Glutamatergic neuron (in vitro differentiated cells): ENCODE results near the gene KIF4B. TPM values are rescaled to one million over a fixed set of nuclear protein-coding genes. Genes with fewer than 3 reads are reported as not detected.

Experiments
- DNase-seq: peaks from one replicate; pipeline ENCODE4 v3.0.0; 2022
- H3K27ac Mint-ChIP-seq: one replicate; pipeline ENCODE4 v1.8.0; 2020; ENCODE audit warnings: mild to moderate bottlenecking, mixed read lengths, inconsistent platforms; ENCODE audit not compliant: unreplicated experiment
- H3K27me3 Mint-ChIP-seq: one replicate; pipeline ENCODE4 v1.8.0; 2020; ENCODE audit warnings: mild to moderate bottlenecking, moderate library complexity, mixed read lengths, inconsistent platforms; ENCODE audit not compliant: unreplicated experiment
- H3K36me3 Mint-ChIP-seq: one replicate; pipeline ENCODE4 v1.8.0; 2020; ENCODE audit warnings: mild to moderate bottlenecking, mixed read lengths, inconsistent platforms; ENCODE audit not compliant: unreplicated experiment
- H3K4me1 Mint-ChIP-seq: one replicate; pipeline ENCODE4 v1.8.0; 2020; ENCODE audit warnings: mild to moderate bottlenecking, low read depth, mixed read lengths, inconsistent platforms; ENCODE audit not compliant: unreplicated experiment
- H3K4me3 Mint-ChIP-seq: one replicate; pipeline ENCODE4 v1.8.0; 2020; ENCODE audit warnings: mild to moderate bottlenecking, mixed read lengths, inconsistent platforms; ENCODE audit not compliant: unreplicated experiment
- H3K9me3 Mint-ChIP-seq: one replicate; pipeline ENCODE4 v1.8.0; 2020; ENCODE audit warnings: mild to moderate bottlenecking, moderate library complexity, mixed read lengths, inconsistent platforms; ENCODE audit not compliant: unreplicated experiment
- total RNA-seq: library from RNA; stranded (reverse); fragmentation: NEBNext Ultra II Directional; extraction: Animal tissue kit (Norgen Biotek cat#: 25700); gene quantifications from one replicate; pipeline ENCODE4 v1.2.1, GENCODE V29; 2021; ENCODE audit not compliant: unreplicated experiment
- TF ChIP-seq, protein P1 (sequence below): fragments of 200-600 bp; sonication (generic); IDR thresholded peaks from one replicate; pipeline ENCODE4 v1.5.0; 2021; ENCODE audit not compliant: partially characterized antibody, unreplicated experiment

Gene KIF4B
- total RNA-seq, 1 donor from 2014 or later = not detected

DNA sequence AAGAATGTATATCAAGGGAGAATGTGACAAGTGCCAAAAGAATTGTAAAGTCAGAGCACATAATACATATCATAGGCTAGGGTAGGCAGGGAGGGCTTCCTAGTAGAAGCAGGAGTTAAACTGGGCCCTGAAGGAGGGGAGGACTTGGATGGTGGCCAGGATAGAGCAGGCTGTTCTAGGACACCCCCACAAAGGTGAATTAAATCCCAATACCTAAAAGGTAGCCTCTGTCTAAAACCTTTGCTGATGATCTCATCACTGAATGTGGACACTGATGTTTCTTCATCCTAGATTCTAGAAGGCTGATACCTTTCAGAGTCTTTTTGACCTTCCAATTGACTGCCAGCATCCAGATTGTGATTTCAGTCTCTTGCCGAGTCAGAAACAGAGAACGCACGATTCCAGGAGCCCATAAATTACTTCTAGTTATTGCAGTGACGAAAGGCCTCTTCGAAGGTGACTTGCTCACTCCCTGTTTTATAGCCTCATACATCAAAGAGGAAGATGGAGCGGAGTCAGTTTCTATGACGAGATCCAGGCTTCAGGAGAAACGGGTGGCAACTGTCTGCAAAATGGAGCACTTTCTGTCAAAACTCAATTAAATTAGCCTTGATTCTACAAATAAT is 43.2 kb downstream of the KIF4B start:
- TF ChIP-seq, protein P1, sequence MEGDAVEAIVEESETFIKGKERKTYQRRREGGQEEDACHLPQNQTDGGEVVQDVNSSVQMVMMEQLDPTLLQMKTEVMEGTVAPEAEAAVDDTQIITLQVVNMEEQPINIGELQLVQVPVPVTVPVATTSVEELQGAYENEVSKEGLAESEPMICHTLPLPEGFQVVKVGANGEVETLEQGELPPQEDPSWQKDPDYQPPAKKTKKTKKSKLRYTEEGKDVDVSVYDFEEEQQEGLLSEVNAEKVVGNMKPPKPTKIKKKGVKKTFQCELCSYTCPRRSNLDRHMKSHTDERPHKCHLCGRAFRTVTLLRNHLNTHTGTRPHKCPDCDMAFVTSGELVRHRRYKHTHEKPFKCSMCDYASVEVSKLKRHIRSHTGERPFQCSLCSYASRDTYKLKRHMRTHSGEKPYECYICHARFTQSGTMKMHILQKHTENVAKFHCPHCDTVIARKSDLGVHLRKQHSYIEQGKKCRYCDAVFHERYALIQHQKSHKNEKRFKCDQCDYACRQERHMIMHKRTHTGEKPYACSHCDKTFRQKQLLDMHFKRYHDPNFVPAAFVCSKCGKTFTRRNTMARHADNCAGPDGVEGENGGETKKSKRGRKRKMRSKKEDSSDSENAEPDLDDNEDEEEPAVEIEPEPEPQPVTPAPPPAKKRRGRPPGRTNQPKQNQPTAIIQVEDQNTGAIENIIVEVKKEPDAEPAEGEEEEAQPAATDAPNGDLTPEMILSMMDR = no peak
- Mint-ChIP-seq H3K27ac (no peak overlapping the region), H3K9me3 (peaks cover 3% of the 10 kb centered on the region), H3K36me3 (peaks cover 4% of the 10 kb centered on the region), H3K4me3 (no peak overlapping the region), H3K27me3 (no peaks in the 10 kb centered on the region), H3K4me1 (peaks cover 2% of the 10 kb centered on the region)
- no peak for DNase-seq

DNA sequence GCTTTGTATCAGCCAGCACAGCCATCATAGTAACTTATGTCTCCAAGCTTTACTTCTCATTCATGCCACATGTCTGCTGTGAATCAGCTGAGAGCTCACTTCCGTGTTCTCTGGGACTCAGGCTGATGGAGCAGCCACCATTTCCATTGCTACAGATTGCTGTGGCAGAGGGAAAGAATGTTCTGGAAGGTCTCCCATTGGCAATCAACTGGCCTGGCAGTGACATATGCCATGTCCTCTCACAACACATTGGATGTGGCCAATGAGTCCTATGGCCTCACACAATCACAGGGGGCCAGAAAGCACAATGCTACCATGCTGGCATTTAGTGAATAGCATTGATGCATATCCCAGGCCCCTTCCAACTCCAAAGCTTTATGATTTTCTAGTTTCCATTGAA is 44.1 kb downstream of the KIF4B start:
- Mint-ChIP-seq H3K9me3 (peaks cover 3% of the 10 kb centered on the region), H3K27ac (no peak overlapping the region), H3K36me3 (peaks cover 4% of the 10 kb centered on the region), H3K4me1 (peaks cover 2% of the 10 kb centered on the region), H3K4me3 (no peak overlapping the region), H3K27me3 (no peaks in the 10 kb centered on the region)
- DNase-seq = no peak
- TF ChIP-seq, protein P1 = no peak

DNA sequence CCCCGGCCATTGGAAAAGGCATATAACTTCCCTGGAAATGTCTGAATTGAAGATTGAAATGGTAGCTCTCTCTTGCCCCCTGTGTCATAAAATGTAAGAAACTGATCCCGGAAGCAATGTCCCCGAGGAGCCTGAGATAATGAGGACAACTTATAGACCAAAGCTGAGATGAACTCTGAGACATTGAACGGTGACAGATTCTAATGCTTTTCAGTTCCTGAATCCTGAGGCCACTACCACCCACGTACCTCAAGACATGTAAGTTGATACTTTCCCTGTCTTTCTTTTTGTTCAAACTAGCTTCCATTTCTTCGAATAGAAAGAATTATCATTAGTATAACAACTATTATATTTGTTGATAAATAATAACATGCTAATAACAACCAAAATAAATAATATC is 51.0 kb downstream of the KIF4B start:
- TF ChIP-seq, protein P1 = no peak
- peaks cover 4% of the 10 kb centered on the region for H3K36me3 Mint-ChIP-seq
- no peak overlapping the region for H3K4me3 Mint-ChIP-seq
- peaks cover 3% of the 10 kb centered on the region for H3K4me1 Mint-ChIP-seq
- H3K9me3 Mint-ChIP-seq = peaks cover 3% of the 10 kb centered on the region
- no peak for DNase-seq
- H3K27me3 Mint-ChIP-seq = no peaks in the 10 kb centered on the region
- H3K27ac Mint-ChIP-seq = no peak overlapping the region

DNA sequence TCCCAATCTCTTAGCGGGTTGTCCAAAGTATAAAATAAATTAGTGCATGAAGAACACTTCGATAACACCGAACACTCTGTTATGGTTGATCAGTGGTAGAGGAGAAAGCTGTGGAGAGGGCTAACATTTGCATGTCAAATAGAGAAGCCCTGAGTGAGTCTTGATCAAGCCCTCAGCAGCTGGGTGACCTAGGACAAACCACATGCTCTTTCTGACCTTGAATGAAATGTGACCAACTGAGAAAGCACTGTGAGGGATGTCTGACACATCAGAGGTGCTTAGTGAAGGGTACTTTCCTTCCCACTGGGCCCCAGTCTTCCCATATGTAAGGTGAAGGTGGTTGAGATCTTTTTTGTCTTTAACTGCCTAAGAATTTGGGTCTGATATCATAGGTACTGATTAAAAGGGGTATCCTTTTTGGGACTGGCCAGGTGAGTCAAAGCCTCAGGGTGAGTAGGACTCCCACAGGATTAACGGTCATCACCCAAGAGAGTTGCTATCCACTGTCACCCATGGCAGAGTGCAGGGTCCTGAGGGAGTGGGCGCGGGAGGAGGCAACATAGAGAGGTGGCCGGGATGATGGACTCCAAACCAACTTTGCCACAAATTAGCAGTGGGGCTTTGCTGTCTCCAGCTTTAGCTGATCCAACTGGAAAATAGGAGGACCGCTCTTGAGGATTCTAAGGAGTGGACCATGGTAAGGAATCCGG is 53.5 kb downstream of the KIF4B start:
- no peak overlapping the region for H3K27ac Mint-ChIP-seq
- TF ChIP-seq, protein P1 = no peak
- H3K9me3 Mint-ChIP-seq = peaks cover 3% of the 10 kb centered on the region
- H3K36me3 Mint-ChIP-seq = no peaks in the 10 kb centered on the region
- H3K4me3 Mint-ChIP-seq = no peak overlapping the region
- peaks cover 3% of the 10 kb centered on the region for H3K4me1 Mint-ChIP-seq
- DNase-seq = no peak
- H3K27me3 Mint-ChIP-seq = no peaks in the 10 kb centered on the region

Other genes starting within 250 kb of the KIF4B start
- 0.66 TPM for gene FAXDC2, start 163.2 kb upstream of the KIF4B start, total RNA-seq
- 54.7 TPM for gene CNOT8, start 155.1 kb upstream of the KIF4B start, total RNA-seq
- gene GEMIN5, start 75.5 kb upstream of the KIF4B start, total RNA-seq = 13.9 TPM
- gene MRPL22, start 72.7 kb upstream of the KIF4B start, total RNA-seq = 38.4 TPM